T-helper 1 cell treated with Interleukin-12 subunit alpha and Interleukin-12 subunit beta and Interleukin-4 antibody, amounts not matched to agents 30 μg/mL and 1 μg/mL, for 36 hours (primary cell): Measurements from ENCODE around the gene LPAR1.

ENCODE experiments used
- H3K27ac Mint-ChIP-seq: one replicate; pipeline ENCODE4 v1.8.0; 2021; ENCODE audit warnings: mild to moderate bottlenecking, mixed read lengths
- H3K27me3 Mint-ChIP-seq: one replicate; pipeline ENCODE4 v1.8.0; 2021; ENCODE audit warnings: low read depth, mixed read lengths
- H3K36me3 Mint-ChIP-seq: one replicate; pipeline ENCODE4 v1.8.0; 2021; ENCODE audit warnings: low read depth, mixed read lengths
- H3K4me1 Mint-ChIP-seq: one replicate; pipeline ENCODE4 v1.8.0; 2021; ENCODE audit warnings: low read depth, mixed read lengths
- H3K4me3 Mint-ChIP-seq: one replicate; pipeline ENCODE4 v1.8.0; 2021; ENCODE audit warnings: mild to moderate bottlenecking, moderate library complexity, mixed read lengths
- H3K9me3 Mint-ChIP-seq: one replicate; pipeline ENCODE4 v1.8.0; 2021; ENCODE audit warnings: mixed read lengths

LPAR1 gene, protein sequence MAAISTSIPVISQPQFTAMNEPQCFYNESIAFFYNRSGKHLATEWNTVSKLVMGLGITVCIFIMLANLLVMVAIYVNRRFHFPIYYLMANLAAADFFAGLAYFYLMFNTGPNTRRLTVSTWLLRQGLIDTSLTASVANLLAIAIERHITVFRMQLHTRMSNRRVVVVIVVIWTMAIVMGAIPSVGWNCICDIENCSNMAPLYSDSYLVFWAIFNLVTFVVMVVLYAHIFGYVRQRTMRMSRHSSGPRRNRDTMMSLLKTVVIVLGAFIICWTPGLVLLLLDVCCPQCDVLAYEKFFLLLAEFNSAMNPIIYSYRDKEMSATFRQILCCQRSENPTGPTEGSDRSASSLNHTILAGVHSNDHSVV

GRCh38 chr9:111038331-111039230 lies at the start of gene LPAR1:
LPAR1 (minus strand) TSS chr9:111038470; CDS start chr9:110972117, 66,353 bp downstream.
- peaks cover 7% of the 10 kb centered on the region for H3K4me1 Mint-ChIP-seq
- H3K27me3 Mint-ChIP-seq = peaks cover 52% of the 10 kb centered on the region
- no peaks in the 10 kb centered on the region for H3K9me3 Mint-ChIP-seq
- H3K36me3 Mint-ChIP-seq = peaks cover 2% of the 10 kb centered on the region
- H3K4me3 Mint-ChIP-seq = peak within 1 kb of the TSS; percentile 73
- no peak within 1 kb of the TSS for H3K27ac Mint-ChIP-seq

DNA sequence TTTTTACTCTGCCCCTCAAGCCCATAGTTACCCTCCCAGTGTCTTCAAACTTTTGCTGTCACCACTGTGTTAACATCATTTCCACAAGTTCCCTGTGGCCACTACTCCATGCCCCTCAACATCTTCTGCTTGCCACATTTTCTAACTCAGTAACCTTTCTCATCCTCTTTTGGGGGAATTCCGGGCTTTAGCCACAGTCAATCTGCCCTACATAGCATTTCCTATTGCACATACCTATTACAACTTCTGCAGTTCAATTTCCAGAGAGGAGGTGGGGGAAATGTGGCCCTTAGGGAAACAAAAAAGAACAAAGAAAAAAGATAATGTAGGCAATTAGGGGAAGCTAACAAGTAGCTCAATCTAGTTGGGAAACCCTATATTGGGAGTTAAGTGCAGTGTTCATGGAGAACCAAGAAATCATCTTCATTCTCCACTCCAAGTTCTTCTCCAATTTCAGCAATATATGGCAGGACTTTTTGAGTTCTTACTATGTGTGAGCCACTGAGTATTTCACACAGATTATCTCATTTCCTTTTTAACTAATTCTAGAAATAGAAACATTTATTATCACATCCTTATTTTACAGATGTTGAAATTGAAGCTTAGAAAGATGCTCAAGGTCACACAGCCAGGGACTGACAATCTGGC lies 40.2 kb upstream of the LPAR1 start:
- Mint-ChIP-seq H3K36me3 (no peaks in the 10 kb centered on the region), H3K9me3 (no peaks in the 10 kb centered on the region), H3K4me1 (no peaks in the 10 kb centered on the region), H3K27ac (no peak overlapping the region), H3K4me3 (no peak overlapping the region), H3K27me3 (no peaks in the 10 kb centered on the region)

DNA sequence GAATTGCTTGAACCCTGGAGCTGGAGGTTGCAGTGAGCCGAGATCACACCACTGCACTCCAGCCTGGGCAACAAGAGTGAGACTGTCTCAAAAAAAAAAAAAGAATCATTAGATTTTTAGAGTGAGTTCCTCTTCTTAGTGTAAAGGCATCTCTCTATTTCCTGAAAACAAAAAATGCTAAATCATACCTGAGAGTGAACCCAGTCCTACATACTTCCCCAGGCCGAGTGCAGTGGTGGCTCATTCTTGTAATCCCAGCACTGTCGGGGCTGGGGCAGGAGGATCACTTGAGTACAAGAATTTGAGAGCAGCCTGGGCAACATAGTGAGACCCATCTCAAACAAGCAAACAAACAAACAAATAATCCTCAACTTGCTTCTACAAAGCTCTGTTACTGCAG lies 38.2 kb upstream of the LPAR1 start:
- no peaks in the 10 kb centered on the region for H3K4me1 Mint-ChIP-seq
- H3K27me3 Mint-ChIP-seq = no peaks in the 10 kb centered on the region
- no peak overlapping the region for H3K27ac Mint-ChIP-seq
- no peaks in the 10 kb centered on the region for H3K36me3 Mint-ChIP-seq
- no peaks in the 10 kb centered on the region for H3K9me3 Mint-ChIP-seq
- H3K4me3 Mint-ChIP-seq = no peak overlapping the region

DNA sequence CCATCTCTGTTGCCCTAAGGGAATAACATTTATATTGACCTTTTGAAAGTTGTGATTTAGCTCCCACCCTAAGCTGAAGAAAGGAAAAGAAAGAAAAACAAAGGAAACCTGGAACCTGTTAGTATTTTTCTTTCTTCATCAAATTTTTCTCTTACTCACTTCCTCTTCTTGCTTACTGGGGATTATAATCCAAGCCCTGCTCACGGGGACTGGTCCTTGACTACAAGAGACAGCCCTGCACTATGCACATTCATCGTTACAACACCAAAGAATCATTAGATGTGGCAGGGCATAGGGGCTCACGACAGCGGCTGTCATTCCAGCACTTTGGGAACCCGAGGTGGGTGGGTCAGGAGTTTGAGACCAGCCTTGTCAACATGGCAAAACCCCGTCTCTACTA lies 37.8 kb upstream of the LPAR1 start:
- H3K4me3 Mint-ChIP-seq = no peak overlapping the region
- no peaks in the 10 kb centered on the region for H3K4me1 Mint-ChIP-seq
- no peaks in the 10 kb centered on the region for H3K9me3 Mint-ChIP-seq
- no peaks in the 10 kb centered on the region for H3K27me3 Mint-ChIP-seq
- H3K27ac Mint-ChIP-seq = no peak overlapping the region
- no peaks in the 10 kb centered on the region for H3K36me3 Mint-ChIP-seq

GRCh38 chr9:111074395-111074794 lies 36.1 kb upstream of the LPAR1 start:
- Mint-ChIP-seq H3K9me3 (no peaks in the 10 kb centered on the region), H3K27me3 (no peaks in the 10 kb centered on the region), H3K4me1 (no peaks in the 10 kb centered on the region), H3K27ac (no peak overlapping the region), H3K36me3 (no peaks in the 10 kb centered on the region), H3K4me3 (no peak overlapping the region)

GRCh38 chr9:111069183-111069582 lies 30.9 kb upstream of the LPAR1 start:
- no peaks in the 10 kb centered on the region for H3K4me1 Mint-ChIP-seq
- H3K9me3 Mint-ChIP-seq = no peaks in the 10 kb centered on the region
- no peak overlapping the region for H3K4me3 Mint-ChIP-seq
- H3K36me3 Mint-ChIP-seq = no peaks in the 10 kb centered on the region
- no peaks in the 10 kb centered on the region for H3K27me3 Mint-ChIP-seq
- H3K27ac Mint-ChIP-seq = no peak overlapping the region

DNA sequence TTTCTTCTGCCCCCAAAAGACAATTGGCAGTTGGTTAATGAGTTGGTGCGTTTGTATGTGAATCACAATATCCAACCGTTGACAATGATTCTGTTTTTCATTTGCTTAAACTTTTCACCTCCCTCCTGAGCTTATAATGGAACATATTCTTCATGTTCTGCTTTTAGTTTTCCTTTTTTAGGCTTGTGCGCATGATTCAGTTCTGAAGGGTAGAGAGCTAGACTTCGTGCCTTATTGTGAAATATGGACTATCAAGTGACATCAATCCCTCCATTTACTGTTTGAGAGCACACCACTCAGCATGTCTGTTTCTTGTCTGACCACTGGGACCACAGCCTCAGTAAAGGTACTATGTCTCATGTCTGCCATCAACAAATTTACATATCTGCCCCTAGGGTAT lies 30.5 kb upstream of the LPAR1 start:
- no peaks in the 10 kb centered on the region for H3K4me1 Mint-ChIP-seq
- H3K4me3 Mint-ChIP-seq = no peak overlapping the region
- H3K36me3 Mint-ChIP-seq = no peaks in the 10 kb centered on the region
- no peak overlapping the region for H3K27ac Mint-ChIP-seq
- H3K9me3 Mint-ChIP-seq = no peaks in the 10 kb centered on the region
- H3K27me3 Mint-ChIP-seq = no peaks in the 10 kb centered on the region

DNA sequence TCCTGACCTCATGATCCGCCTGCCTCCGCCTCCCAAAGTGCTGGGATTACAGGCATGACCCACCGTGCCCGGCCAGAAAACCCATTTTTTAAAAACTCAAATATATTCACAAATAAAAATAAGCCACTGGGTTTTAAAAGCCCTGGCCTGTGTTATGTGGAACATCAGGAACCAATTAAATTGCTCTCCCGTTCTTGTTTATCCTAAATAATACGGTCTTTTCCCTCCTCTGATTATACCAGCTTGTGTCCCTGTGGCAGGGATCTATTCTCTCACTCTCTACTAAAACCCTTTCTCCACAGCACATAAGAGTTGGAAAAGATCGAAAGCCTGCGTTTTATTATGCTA lies 30.1 kb upstream of the LPAR1 start:
- H3K27ac Mint-ChIP-seq = no peak overlapping the region
- H3K9me3 Mint-ChIP-seq = no peaks in the 10 kb centered on the region
- H3K4me1 Mint-ChIP-seq = no peaks in the 10 kb centered on the region
- H3K27me3 Mint-ChIP-seq = no peaks in the 10 kb centered on the region
- H3K36me3 Mint-ChIP-seq = no peaks in the 10 kb centered on the region
- no peak overlapping the region for H3K4me3 Mint-ChIP-seq

DNA sequence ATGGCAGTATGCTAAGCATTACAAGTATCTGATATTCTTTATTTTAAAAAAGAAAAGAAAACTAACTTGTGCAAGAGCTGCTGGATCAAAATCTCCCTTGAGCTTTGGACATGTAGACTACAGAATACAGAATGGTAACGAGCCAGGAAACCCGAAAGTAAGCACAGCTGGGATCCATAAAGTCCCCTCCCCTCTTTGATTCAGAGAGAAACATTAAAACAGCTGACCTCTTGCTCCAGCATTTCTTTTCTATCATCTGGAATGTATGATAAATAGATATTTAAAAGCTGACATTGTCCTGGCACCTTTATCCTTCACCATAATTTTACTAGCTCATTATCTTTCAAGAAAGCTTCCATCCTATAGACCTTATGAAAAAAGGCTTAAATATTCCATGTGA lies 28.2 kb upstream of the LPAR1 start:
- Mint-ChIP-seq H3K27me3 (no peaks in the 10 kb centered on the region), H3K4me3 (no peak overlapping the region), H3K4me1 (no peaks in the 10 kb centered on the region), H3K27ac (no peak overlapping the region), H3K9me3 (no peaks in the 10 kb centered on the region), H3K36me3 (no peaks in the 10 kb centered on the region)

- Mint-ChIP-seq H3K9me3 (no peaks in the 10 kb centered on the region), H3K4me3 (no peak overlapping the region), H3K4me1 (no peaks in the 10 kb centered on the region), H3K27me3 (no peaks in the 10 kb centered on the region), H3K36me3 (no peaks in the 10 kb centered on the region), H3K27ac (no peak overlapping the region)
Observed at GRCh38 chr9:111065414-111065813, 27.1 kb upstream of the LPAR1 start.

DNA sequence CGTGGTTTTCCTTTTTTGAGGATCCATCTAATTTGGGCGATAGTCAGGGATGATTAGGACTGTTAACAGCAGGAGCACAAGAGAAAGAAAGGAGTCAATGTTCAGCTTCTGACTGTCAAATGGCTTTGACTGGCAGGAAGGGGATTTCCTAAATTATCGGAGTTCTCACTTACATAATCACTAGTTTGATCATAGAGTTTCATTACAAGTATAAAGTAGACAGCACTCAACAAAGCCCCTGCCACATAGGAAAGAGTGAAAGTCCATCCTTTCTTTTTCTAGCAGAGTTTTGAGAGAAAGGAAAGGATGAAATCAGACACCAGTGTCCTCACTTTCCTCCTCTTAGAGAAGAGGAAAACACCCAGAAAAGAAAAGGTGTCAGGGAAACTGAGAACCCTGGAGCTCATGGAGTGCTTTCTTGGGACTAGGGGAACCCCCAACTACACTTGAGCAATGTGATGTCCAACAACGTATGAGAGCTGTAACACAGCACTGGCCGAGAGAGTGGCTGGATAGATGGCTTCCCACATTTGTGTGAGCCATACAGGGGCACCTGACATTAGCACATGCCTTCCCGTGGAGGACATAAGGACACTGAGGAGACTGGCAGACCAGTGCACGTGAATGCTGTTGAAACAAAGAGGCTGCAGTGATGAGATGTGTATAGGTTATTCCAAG lies 26.0 kb upstream of the LPAR1 start:
- no peaks in the 10 kb centered on the region for H3K9me3 Mint-ChIP-seq
- no peak overlapping the region for H3K27ac Mint-ChIP-seq
- H3K36me3 Mint-ChIP-seq = no peaks in the 10 kb centered on the region
- no peaks in the 10 kb centered on the region for H3K4me1 Mint-ChIP-seq
- H3K4me3 Mint-ChIP-seq = no peak overlapping the region
- no peaks in the 10 kb centered on the region for H3K27me3 Mint-ChIP-seq

DNA sequence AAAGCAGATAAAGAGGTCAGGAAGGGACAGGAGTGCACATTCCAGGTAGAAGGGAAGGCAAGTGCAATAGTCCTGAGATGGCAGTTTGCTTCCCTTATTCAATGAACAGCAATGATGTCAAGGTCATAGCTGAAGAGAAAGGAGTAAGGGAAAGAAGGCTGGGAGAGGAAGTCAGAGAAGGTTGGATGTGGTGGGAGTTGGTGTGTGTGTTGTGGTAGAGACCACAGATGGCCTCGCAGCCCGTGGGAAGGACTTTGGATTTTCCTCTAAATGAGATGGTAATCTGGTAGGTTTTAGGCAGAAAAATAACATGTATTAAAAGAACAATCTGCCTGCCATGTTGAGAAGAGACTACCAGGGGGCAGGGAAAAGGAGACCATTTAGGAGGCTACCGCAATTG lies 25.1 kb upstream of the LPAR1 start:
- H3K4me1 Mint-ChIP-seq = no peaks in the 10 kb centered on the region
- H3K27ac Mint-ChIP-seq = no peak overlapping the region
- H3K4me3 Mint-ChIP-seq = no peak overlapping the region
- H3K9me3 Mint-ChIP-seq = no peaks in the 10 kb centered on the region
- no peaks in the 10 kb centered on the region for H3K36me3 Mint-ChIP-seq
- H3K27me3 Mint-ChIP-seq = no peaks in the 10 kb centered on the region

DNA sequence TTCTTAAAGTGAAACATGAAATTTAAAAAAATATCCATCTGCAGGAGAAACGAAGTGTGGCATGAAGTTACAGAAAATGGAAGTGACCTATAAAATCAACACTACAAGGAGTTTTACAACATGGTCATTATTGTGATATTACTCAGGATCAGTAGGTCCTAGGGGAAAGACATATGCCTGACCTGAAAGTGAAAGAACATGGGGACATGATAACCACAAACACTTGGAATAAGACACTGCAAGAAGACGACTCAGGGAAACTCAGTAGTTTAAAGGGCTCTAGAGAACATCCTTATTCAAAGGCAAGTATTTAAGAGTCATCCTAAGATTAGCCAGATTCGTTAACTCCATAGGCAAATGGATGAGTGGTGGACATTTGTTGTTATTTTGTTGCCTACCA lies 19.9 kb upstream of the LPAR1 start:
- Mint-ChIP-seq H3K4me1 (no peaks in the 10 kb centered on the region), H3K9me3 (no peaks in the 10 kb centered on the region), H3K27me3 (no peaks in the 10 kb centered on the region), H3K4me3 (no peak overlapping the region), H3K27ac (no peak overlapping the region), H3K36me3 (no peaks in the 10 kb centered on the region)

DNA sequence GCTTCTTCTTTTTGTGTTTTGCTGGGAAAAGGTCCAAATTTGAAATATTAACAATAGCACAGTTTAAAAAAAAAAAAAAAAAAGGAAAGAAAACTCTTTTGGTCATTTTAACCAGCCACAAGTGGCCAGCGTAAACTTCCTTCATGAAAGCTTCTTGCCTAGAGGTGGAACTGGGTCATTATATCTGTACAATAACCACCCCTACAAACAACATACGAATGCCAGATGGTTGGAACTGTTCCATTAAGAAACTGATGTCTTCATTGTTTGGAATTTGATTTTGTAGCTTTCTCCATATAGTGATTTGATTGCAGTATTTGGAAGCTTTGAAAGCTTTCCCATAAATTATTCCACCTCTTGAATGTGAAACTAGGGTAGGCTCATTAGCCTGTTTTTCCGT lies 18.3 kb upstream of the LPAR1 start:
- H3K36me3 Mint-ChIP-seq = no peaks in the 10 kb centered on the region
- no peaks in the 10 kb centered on the region for H3K9me3 Mint-ChIP-seq
- no peaks in the 10 kb centered on the region for H3K27me3 Mint-ChIP-seq
- H3K27ac Mint-ChIP-seq = no peak overlapping the region
- no peak overlapping the region for H3K4me3 Mint-ChIP-seq
- no peaks in the 10 kb centered on the region for H3K4me1 Mint-ChIP-seq
